GM10248 (cell line): ENCODE results near the gene ZNF385B.
"Not testable (repeated sequence)": the region's sequence is repeated elsewhere in the genome, so short reads cannot be mapped to it uniquely, and the experiment has no call there.

Experiments
- CTCF ChIA-PET: fragments of 300-600 bp; sonication (Branson Sonifier 250); formaldehyde crosslinking; extraction: SDS; loops from one replicate; lab custom pipeline; 2021; ENCODE audit warnings: antibody characterized with exemption; lab: Yijun Ruan, JAX
- POLR2A ChIA-PET: fragments of 350-650 bp; sonication (Branson Sonifier 250); formaldehyde crosslinking; extraction: SDS; loops from one replicate; lab custom pipeline; 2020; ENCODE audit warnings: antibody characterized with exemption; lab: Yijun Ruan, JAX
- DNase-seq: peaks from one replicate; pipeline ENCODE4 v3.0.0; 2012; ENCODE audit errors: extremely low spot score
- TF ChIP-seq, protein P1 (sequence below): IDR thresholded peaks from 2 replicates; pipeline ENCODE4 v1.5.1; 2012; ENCODE audit warnings: mild to moderate bottlenecking, low read depth; ENCODE audit errors: extremely low read depth, missing control alignments, control extremely low read depth

ZNF385B gene

GRCh38 chr2:179893616-179894015 is 32.2 kb upstream of the ZNF385B start:
- TF ChIP-seq, protein P1, sequence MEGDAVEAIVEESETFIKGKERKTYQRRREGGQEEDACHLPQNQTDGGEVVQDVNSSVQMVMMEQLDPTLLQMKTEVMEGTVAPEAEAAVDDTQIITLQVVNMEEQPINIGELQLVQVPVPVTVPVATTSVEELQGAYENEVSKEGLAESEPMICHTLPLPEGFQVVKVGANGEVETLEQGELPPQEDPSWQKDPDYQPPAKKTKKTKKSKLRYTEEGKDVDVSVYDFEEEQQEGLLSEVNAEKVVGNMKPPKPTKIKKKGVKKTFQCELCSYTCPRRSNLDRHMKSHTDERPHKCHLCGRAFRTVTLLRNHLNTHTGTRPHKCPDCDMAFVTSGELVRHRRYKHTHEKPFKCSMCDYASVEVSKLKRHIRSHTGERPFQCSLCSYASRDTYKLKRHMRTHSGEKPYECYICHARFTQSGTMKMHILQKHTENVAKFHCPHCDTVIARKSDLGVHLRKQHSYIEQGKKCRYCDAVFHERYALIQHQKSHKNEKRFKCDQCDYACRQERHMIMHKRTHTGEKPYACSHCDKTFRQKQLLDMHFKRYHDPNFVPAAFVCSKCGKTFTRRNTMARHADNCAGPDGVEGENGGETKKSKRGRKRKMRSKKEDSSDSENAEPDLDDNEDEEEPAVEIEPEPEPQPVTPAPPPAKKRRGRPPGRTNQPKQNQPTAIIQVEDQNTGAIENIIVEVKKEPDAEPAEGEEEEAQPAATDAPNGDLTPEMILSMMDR: no peak
- no peak for DNase-seq
- ChIA-PET CTCF (no interaction called here), POLR2A (no interaction called here)

- no peak for DNase-seq
- POLR2A ChIA-PET: no interaction called here
- TF ChIP-seq, protein P1: no peak
- CTCF ChIA-PET: interaction anchor here (1.2 to 2.7 kb wide), 3 partner anchors 8 to 32 kb away, joined by 3 to 20 read pairs (median 4); no protein-coding TSS in a partner anchor
These were observed 29.8 kb upstream of the ZNF385B start for GRCh38 chr2:179891237-179891636.

DNA sequence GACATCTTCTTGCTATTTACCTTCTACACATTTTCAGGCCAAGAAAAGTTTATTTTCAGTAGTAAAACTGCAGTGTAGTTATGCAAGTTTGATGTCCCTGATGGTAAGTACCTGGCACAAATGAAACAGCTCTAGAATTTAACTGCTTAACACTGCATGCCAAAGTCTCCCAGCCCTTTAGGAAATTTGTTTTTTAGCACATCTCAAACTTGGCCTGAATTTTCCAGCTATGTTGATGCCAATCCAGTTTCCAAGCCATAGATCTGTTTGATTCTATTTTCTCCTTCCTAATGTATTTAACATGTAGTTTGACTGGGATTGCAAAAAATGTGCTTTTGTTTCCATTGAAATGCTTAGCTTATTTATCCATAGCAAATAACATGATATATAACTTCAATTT is 29.3 kb upstream of the ZNF385B start:
- no peak for DNase-seq
- ChIA-PET POLR2A (no interaction called here), CTCF (interaction anchor here (0.9 to 2.7 kb wide), 5 partner anchors 9 to 31 kb away, joined by 3 to 20 read pairs (median 3); no protein-coding TSS in a partner anchor)
- TF ChIP-seq, protein P1: no peak

DNA sequence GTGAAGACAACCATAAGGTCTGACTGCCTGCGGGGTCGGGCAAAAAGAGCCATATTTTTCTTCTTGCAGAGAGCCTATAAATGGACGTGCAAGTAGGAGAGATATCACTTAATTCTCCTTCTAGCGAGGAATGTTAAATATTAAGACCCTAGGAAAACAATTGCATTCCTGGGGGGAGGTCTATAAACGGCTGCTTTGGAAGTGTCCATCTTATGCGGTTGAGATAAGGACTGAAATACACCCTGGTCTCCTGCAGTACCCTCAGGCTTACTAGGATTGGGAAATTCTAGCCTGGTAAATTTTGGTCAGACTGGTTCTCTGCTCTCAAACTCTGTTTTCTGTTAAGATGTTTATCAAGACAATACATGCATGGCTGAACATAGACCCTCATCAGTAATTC is 27.2 kb upstream of the ZNF385B start:
- DNase-seq: not testable (repeated sequence)
- CTCF ChIA-PET: interaction anchor here (2.0 kb wide), 1 partner anchor 10 kb away, joined by 4 read pairs; no protein-coding TSS in a partner anchor

DNA sequence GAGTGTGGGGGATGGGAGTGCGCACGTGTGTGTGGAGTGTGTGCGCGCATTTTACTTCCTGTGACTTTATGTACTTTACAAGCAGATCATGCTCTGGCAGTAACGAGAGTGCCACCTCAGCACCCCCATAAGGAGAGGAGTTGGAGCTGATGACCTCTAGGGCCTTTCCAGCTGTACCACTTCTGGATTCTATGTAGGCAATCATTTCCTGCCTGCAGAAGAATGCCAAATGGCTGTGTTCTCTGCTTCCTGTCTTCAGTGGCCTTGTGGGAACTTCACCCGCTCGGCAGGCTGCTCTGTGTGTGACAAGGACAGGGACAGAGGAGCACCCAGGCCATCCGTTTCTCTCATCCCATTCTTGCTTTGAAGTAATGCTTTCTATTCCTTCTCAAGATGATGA is 22.8 kb upstream of the ZNF385B start:
- ChIA-PET POLR2A (no interaction called here), CTCF (no interaction called here)
- TF ChIP-seq, protein P1: no peak
- DNase-seq: no peak

More for the DNA sequence above, 27.2 kb upstream of the ZNF385B start:
- POLR2A ChIA-PET: not testable (repeated sequence)

DNA sequence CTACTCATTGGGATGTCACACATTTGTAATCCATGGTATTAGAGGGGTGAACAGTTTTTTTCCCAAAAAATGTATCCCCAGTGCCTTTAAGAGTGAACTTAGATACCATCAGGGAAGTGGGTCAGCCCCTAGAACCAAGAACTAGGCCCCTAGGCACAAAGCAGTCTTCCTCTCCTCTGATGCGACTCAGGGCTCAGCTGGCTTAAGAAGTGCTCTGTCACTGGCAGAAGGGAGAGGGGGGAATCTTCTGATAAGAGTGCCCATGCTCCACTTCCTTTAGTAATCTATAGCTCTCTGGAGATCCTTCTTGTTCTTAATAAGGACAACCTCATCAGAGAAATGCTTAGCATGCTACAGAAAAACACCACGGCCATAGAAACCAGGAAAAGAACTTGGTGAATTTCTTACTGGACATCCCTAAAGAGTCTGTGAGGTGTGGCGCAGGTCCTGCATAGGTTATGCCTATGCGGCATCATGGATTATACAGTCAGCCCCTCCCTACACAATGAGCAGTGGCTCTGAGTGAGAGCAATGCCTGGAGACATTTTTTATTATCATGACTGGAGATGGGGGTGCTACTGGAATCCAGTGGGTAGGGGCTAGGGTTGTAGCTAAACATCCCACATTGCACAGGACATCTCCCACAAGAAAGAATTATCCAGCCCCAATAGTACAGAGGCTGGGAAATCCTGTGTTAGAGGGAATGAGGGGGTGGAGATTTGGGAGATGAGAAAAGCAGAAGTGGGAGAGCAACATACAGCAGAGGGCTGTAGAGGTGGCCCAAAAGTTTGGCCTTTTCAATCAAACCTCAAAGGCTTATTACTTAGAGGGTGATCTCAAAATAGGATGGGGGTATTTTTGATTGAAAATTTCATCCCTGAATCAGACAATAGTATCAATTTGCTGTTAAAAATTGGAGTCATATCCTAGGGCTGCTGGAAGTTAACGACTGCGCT is 21.7 kb upstream of the ZNF385B start:
- TF ChIP-seq, protein P1: no peak
- CTCF ChIA-PET: no interaction called here
- POLR2A ChIA-PET: no interaction called here
- DNase-seq: no peak
